Hepatocyte (in vitro differentiated cells): ENCODE results near the gene ELK1. TPM values are rescaled to one million over a fixed set of nuclear protein-coding genes. Genes with fewer than 3 reads are reported as not detected.
"Not testable (repeated sequence)": the region's sequence is repeated elsewhere in the genome, so short reads cannot be mapped to it uniquely, and the experiment has no call there.

Source experiments
- DNase-seq: peaks from one replicate; pipeline ENCODE4 v3.0.0-alpha.2; 2016; ENCODE audit warnings: low spot score
- H2AFZ ChIP-seq: fragments of 200-600 bp; sonication (generic); 2 replicates; pipeline ENCODE4 v1.6.0; 2016; ENCODE audit warnings: antibody characterized with exemption, mild to moderate bottlenecking
- H3K27ac ChIP-seq: fragments of 200-600 bp; sonication (generic); 2 replicates; pipeline ENCODE4 v1.5.1; 2016; ENCODE audit warnings: mild to moderate bottlenecking
- H3K27me3 ChIP-seq: fragments of 200-600 bp; sonication (generic); 2 replicates; pipeline ENCODE4 v1.6.1; 2016
- H3K36me3 ChIP-seq: fragments of 200-600 bp; sonication (generic); replicated peaks from 2 replicates; pipeline ENCODE4 v1.5.1; 2016; ENCODE audit warnings: low read depth; ENCODE audit not compliant: insufficient read depth
- H3K4me1 ChIP-seq: fragments of 200-600 bp; sonication (generic); 2 replicates; pipeline ENCODE4 v1.5.1; 2016; ENCODE audit warnings: mild to moderate bottlenecking, moderate library complexity; ENCODE audit not compliant: insufficient read depth
- H3K4me2 ChIP-seq: fragments of 200-600 bp; sonication (generic); 2 replicates; pipeline ENCODE4 v1.6.0; 2016
- H3K4me3 ChIP-seq: fragments of 200-600 bp; sonication (generic); 2 replicates; pipeline ENCODE4 v1.5.1; 2016; ENCODE audit warnings: mild to moderate bottlenecking
- H3K79me2 ChIP-seq: fragments of 200-600 bp; sonication (generic); 2 replicates; pipeline ENCODE4 v1.6.0; 2017; ENCODE audit warnings: mild to moderate bottlenecking
- H3K9me2 ChIP-seq: fragments of 200-600 bp; sonication (generic); replicated peaks from 2 replicates; pipeline ENCODE4 v1.6.0; 2017; ENCODE audit warnings: mild to moderate bottlenecking; ENCODE audit not compliant: insufficient read depth
- H3K9me3 ChIP-seq: fragments of 200-600 bp; sonication (generic); 2 replicates; pipeline ENCODE4 v1.5.1; 2016; ENCODE audit warnings: low read depth, mild to moderate bottlenecking
- H4K20me1 ChIP-seq: fragments of 200-600 bp; sonication (generic); 2 replicates; pipeline ENCODE4 v1.6.0; 2016; ENCODE audit warnings: mild to moderate bottlenecking; ENCODE audit not compliant: insufficient read depth, poor library complexity, severe bottlenecking
- EZH2 ChIP-seq: fragments of 200-600 bp; sonication (generic); IDR thresholded peaks from 2 replicates; pipeline ENCODE4 v1.6.1; 2016; ENCODE audit warnings: antibody characterized with exemption, mild to moderate bottlenecking, borderline replicate concordance
- EZH2phosphoT487 ChIP-seq: fragments of 200-600 bp; sonication (generic); IDR thresholded peaks from one replicate; pipeline ENCODE4 v1.6.1; 2018; ENCODE audit warnings: antibody characterized with exemption, mild to moderate bottlenecking, low read depth, moderate library complexity; ENCODE audit not compliant: unreplicated experiment, severe bottlenecking
- WGBS: methylation state at CpG from one replicate; pipeline ENCODE4 v1.1.6; 2016; ENCODE audit warnings: low lambda C conversion rate; ENCODE audit errors: missing lambda C conversion rate; 5-methylcytosine and 5-hydroxymethylcytosine counted together
- polyA plus RNA-seq: library from polyadenylated mRNA; unstranded; fragments of >200 nt; fragmentation: Nextera tagmentation; extraction: Ambion mirVana; gene quantifications from 2 replicates; pipeline ENCODE4 v1.2.1, GENCODE V29; 2016
- total RNA-seq: library from RNA; depleted of rRNA; stranded (reverse); fragments of >200 nt; gene quantifications from 2 replicates; pipeline ENCODE4 v1.2.3, GENCODE V29; 2014
- TF ChIP-seq, protein P1 (sequence below): fragments of 200-600 bp; sonication (generic); IDR thresholded peaks from 2 replicates; pipeline ENCODE4 v1.5.1; 2016; ENCODE audit warnings: antibody characterized with exemption, mild to moderate bottlenecking; ENCODE audit not compliant: poor library complexity

ELK1 gene
- total and polyA plus RNA-seq, 2 experiments from 2014 or later: 24.4 to 32.0 TPM

DNA sequence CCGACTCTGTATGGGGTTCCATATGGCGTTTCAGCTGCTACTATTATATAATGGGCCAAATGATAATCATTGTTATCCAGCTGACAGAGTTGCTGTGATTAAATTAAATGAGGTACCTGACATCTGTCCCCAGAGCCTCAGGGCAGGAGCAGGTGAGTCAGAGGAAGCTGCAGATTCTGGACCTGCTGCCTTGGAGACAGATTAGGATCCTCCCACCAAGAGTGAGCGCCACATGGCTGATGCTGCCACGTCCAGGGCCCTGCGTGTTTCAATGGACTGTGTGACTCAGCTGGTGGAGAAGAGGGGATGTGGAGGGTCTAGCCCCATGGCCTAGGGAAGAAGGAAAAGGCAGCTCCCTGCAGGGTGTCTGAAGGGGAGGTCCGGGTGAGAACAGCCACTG, 36.9 kb upstream of the ELK1 start:
- H3K9me2 ChIP-seq: no peaks in the 10 kb centered on the region
- H2AFZ ChIP-seq: no peak overlapping the region
- no peaks in the 10 kb centered on the region for H3K79me2 ChIP-seq
- H3K27ac ChIP-seq: no peak overlapping the region
- no peaks in the 10 kb centered on the region for H4K20me1 ChIP-seq
- H3K4me3 ChIP-seq: no peak overlapping the region
- no peaks in the 10 kb centered on the region for H3K4me1 ChIP-seq
- WGBS: 53% methylated on average over 6 of the region's 6 CpGs
- no peak overlapping the region for H3K4me2 ChIP-seq
- DNase-seq: no peak
- H3K36me3 ChIP-seq: no peaks in the 10 kb centered on the region
- no peaks in the 10 kb centered on the region for H3K27me3 ChIP-seq
- TF ChIP-seq EZH2phosphoT487 (no peak), EZH2 (no peak)
- TF ChIP-seq, protein P1, sequence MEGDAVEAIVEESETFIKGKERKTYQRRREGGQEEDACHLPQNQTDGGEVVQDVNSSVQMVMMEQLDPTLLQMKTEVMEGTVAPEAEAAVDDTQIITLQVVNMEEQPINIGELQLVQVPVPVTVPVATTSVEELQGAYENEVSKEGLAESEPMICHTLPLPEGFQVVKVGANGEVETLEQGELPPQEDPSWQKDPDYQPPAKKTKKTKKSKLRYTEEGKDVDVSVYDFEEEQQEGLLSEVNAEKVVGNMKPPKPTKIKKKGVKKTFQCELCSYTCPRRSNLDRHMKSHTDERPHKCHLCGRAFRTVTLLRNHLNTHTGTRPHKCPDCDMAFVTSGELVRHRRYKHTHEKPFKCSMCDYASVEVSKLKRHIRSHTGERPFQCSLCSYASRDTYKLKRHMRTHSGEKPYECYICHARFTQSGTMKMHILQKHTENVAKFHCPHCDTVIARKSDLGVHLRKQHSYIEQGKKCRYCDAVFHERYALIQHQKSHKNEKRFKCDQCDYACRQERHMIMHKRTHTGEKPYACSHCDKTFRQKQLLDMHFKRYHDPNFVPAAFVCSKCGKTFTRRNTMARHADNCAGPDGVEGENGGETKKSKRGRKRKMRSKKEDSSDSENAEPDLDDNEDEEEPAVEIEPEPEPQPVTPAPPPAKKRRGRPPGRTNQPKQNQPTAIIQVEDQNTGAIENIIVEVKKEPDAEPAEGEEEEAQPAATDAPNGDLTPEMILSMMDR: no peak
- no peaks in the 10 kb centered on the region for H3K9me3 ChIP-seq

GRCh38 chrX:47683829-47684205, 33.5 kb upstream of the ELK1 start:
- Histone ChIP-seq H3K27me3 (no peaks in the 10 kb centered on the region), H3K9me2 (no peaks in the 10 kb centered on the region), H3K4me1 (no peaks in the 10 kb centered on the region), H3K9me3 (no peaks in the 10 kb centered on the region), H3K4me3 (no peak overlapping the region), H3K79me2 (no peaks in the 10 kb centered on the region), H4K20me1 (no peaks in the 10 kb centered on the region), H2AFZ (no peak overlapping the region), H3K4me2 (no peak overlapping the region), H3K36me3 (no peaks in the 10 kb centered on the region), H3K27ac (no peak overlapping the region)
- 74% methylated on average over 3 of the region's 3 CpGs for WGBS
- no peak for DNase-seq
- TF ChIP-seq EZH2 (no peak), EZH2phosphoT487 (no peak)
- TF ChIP-seq, protein P1: no peak

GRCh38 chrX:47683184-47683828, 32.9 kb upstream of the ELK1 start:
- WGBS: 79% methylated on average over 14 of the region's 14 CpGs
- no peak for TF ChIP-seq EZH2
- TF ChIP-seq EZH2phosphoT487: no peak
- TF ChIP-seq, protein P1: no peak
- no peak for DNase-seq

DNA sequence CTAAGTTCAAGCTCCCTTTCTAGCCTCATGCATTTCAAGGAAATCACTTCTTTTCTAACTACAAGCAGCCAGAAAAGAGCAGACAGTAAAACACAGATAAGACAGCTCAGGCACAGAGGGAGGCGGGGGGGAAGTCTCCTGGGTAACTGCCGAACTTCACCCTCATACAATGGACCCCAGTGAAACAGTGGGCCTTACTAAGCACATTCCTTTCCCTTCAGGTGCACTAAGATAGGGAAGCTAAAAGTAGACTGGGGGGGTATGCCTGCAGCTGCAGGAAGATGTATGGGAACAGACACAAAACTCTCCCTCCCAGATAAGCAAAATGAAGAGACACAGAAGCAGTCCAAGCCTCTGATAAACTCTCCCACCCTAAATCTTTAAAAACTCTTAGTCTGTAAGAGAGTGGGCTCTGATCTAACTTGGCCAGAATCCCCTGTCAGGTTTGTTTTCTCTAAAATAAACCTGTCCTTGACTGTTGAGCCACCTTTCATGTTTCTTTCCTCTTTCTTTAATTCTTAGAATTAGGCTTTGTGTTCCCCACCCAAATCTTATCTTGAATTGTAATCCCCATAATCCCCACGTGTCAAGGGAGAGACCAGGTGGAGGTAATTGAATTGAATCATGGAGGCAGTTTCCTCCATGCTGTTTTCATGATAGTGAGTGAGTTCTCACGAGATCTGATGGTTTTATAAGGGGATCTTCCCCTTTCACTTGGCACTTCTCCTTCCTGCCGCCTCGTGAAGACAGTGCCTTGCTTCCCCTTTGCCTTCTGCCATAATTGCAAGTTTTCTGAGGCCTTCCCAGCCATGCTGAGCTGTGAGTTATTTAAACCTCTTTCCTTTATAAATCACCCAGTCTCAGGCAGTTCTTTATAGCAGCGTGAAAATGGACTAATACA, 25.8 kb upstream of the ELK1 start:
- H3K9me2 ChIP-seq, H3K4me1 ChIP-seq, H3K4me3 ChIP-seq, H3K36me3 ChIP-seq, H3K4me2 ChIP-seq, H4K20me1 ChIP-seq, H3K27ac ChIP-seq, H3K9me3 ChIP-seq, H3K79me2 ChIP-seq, H3K27me3 ChIP-seq, H2AFZ ChIP-seq, DNase-seq: not testable (repeated sequence)
- 59% methylated on average over 7 of the region's 7 CpGs for WGBS

More at GRCh38 chrX:47683184-47683828, 32.9 kb upstream of the ELK1 start:
- no peak overlapping the region for H2AFZ ChIP-seq
- H3K27ac ChIP-seq: no peak overlapping the region
- H3K4me3 ChIP-seq: no peak overlapping the region
- no peaks in the 10 kb centered on the region for H3K36me3 ChIP-seq
- no peaks in the 10 kb centered on the region for H3K79me2 ChIP-seq
- H3K4me2 ChIP-seq: no peak overlapping the region
- no peaks in the 10 kb centered on the region for H3K9me3 ChIP-seq
- no peaks in the 10 kb centered on the region for H4K20me1 ChIP-seq
- H3K9me2 ChIP-seq: no peaks in the 10 kb centered on the region
- no peaks in the 10 kb centered on the region for H3K4me1 ChIP-seq
- no peaks in the 10 kb centered on the region for H3K27me3 ChIP-seq
